NT2/D1 (cell line): ENCODE measurements around the gene TLE5.

ENCODE experiments used
- YY1 ChIP-seq: IDR thresholded peaks from 2 replicates; pipeline ENCODE4 v1.6.1; 2011; ENCODE audit not compliant: insufficient read length, insufficient read depth
- ZNF274 ChIP-seq: IDR thresholded peaks from 2 replicates; pipeline ENCODE4 v1.6.1; 2011; ENCODE audit warnings: mild to moderate bottlenecking, low read depth, low read length

DNA sequence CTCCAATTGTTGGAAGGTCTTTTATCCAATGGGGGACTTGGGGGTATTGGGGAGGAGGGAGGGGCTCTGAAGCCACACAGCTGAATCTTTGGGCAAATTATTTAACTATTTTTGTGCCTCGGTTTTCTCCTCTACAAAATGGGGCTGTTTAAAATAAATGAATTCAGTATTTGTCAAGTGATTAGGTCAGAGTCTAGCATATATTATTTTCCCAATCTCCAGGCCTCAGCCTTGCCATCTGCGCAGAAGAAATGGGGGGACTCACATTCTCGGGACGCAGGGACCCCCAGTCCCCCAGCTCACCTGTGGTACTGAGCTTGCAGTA, 1.5 kb downstream of the TLE5 start:
- TF ChIP-seq YY1 (no peak), ZNF274 (no peak)
